ENCODE results near the gene CFAP46.

Gene CFAP46

DNA sequence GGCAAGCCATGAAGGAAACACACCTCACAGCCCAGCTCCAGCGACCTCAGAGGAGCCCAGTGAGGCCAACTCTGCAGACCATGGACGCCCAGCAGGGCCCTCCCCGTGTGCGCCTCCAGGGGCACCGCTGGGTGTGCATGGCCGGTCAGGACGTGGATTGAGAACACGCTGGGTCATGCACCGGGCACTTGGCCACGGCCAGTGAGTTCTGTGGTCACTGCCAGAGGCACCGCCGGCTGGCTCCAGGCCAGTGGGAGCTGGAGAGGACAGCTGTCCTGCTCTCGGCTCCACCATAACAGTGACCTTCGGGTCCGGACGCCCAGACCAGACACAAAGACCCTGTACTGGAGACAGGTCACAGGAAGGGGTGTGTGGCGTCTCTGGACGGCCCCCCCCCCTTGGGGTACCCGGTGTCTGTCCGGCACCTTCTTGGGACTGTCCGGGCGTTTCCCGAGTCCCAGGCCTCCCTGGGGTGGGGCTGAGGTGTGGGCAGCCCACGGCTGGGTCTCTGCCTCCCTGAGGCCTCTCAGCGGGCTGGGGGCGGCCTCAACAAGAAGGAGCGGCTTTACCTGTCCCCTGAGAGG is 106.0 kb downstream of the CFAP46 start:
- Histone ChIP-seq H3K27ac (no peak overlapping the region), H3K36me3 (no peaks in the 10 kb centered on the region), H3K27me3 (ENCODE audit: insufficient read depth, low read depth, severe bottlenecking) (peaks cover 4% of the 10 kb centered on the region), H3K9me3 (ENCODE audit: severe bottlenecking) (no peaks in the 10 kb centered on the region), H3K4me3 (ENCODE audit: low read depth, low read length) (no peak overlapping the region)
- DNase-seq, result no peak
- TF ChIP-seq CTCF (IDR thresholded peaks at IDR 0.05; ENCODE audit: low read depth, low read length), result no peak

DNA sequence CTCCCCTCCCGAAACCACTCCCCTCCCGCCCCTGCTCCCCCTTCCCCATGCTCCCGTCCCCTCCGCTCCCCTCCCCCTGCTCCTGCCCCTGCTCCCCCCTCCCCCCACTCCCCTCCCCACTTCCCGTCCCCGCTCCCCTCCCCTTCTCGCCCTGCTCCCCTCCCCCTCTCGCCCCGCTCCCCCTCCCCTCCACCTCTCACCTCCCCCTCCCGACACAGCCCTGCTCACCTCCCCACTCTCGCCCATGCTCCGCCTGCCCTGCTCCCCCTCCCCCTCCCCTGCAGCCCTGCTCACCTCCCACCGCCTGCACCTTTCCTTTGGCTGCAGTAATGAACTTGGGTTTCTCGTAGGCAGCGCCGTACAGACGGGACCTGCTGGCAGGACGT is 106.5 kb downstream of the CFAP46 start:
- peaks cover 4% of the 10 kb centered on the region for H3K27me3 ChIP-seq (ENCODE audit: insufficient read depth, low read depth, severe bottlenecking)
- no peak for DNase-seq
- TF ChIP-seq CTCF (IDR thresholded peaks at IDR 0.05; ENCODE audit: low read depth, low read length), result no peak
- H3K4me3 ChIP-seq (ENCODE audit: low read depth, low read length), result no peak overlapping the region
- H3K27ac ChIP-seq, result no peak overlapping the region
- H3K9me3 ChIP-seq (ENCODE audit: severe bottlenecking), result no peaks in the 10 kb centered on the region
- H3K36me3 ChIP-seq, result no peaks in the 10 kb centered on the region

DNA sequence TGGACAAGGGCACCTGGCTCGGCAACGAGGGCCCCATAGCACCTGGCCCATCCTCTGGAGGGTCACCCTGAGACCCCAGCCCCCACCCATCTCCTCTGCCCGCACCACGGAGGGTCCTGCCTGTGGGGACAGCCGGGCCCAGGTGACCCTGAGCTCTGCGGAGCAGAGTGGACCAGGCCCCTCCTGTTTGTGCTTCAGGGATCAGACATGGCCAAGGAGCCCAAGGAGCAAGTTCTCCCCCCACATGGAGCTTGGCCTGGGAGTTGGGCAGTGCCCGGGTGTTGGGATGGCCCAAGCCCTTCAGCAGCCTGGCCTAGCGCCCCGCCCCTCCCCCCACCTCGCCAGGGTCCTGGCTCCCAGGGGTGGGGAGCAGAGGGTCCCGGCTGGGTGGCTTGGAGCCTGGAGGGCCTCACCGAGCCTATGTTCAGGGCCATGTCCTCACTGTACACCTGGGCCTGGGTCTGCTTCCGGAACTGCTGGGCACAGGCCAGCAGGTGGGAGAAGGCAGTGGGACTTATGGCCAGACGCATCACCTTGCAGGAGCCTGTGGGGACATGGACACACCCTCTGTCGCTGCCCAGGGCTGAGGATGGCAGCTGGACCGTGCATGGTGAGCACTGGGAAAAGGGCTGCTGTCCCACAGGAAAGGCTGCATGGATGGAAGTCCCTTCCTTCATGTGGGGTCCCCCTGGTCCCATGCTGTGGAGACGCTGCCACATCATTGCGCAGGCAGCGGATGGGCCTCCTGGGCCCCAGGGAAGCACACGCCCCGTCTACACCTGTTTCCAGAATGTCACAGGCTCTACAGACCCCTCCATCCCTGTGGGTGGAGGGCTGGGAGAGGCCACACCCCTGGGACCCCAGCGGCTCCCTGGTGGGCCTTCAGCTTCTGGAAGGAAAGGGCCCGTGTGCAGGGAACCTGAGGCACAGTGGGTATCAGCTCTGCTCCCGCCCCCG is 107.2 kb downstream of the CFAP46 start:
- H3K27me3 ChIP-seq (ENCODE audit: insufficient read depth, low read depth, severe bottlenecking), result peaks cover 4% of the 10 kb centered on the region
- H3K36me3 ChIP-seq, result no peaks in the 10 kb centered on the region
- DNase-seq, result no peak
- no peak overlapping the region for H3K4me3 ChIP-seq (ENCODE audit: low read depth, low read length)
- no peak for TF ChIP-seq CTCF (IDR thresholded peaks at IDR 0.05; ENCODE audit: low read depth, low read length)
- no peak overlapping the region for H3K27ac ChIP-seq
- no peaks in the 10 kb centered on the region for H3K9me3 ChIP-seq (ENCODE audit: severe bottlenecking)

DNA sequence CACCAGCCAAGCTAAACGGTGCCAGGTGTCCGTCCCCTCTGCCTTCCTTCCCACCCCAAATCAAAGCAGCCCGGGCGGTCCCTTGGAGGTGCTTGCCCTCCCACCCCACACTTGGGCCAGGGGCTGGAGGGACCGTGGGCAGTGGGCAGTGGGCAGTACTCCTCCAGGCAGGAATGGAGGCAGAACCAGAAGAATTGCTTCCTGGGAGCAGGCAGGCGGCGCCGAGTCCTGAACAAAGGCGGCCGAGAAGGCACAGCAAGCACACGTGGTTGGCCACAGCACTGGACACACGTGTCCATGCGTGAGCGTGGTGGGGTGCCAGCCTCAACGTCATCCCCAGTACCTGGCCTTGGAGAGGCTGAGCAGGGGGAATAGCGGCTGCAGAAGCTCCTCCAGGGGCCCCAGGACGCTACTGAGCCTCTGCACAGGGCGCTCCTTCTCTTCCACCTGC is 108.0 kb downstream of the CFAP46 start:
- Histone ChIP-seq H3K27me3 (ENCODE audit: insufficient read depth, low read depth, severe bottlenecking) (no peaks in the 10 kb centered on the region), H3K9me3 (ENCODE audit: severe bottlenecking) (no peaks in the 10 kb centered on the region), H3K4me3 (ENCODE audit: low read depth, low read length) (no peak overlapping the region), H3K27ac (no peak overlapping the region), H3K36me3 (no peaks in the 10 kb centered on the region)
- DNase-seq, result no peak
- no peak for TF ChIP-seq CTCF (IDR thresholded peaks at IDR 0.05; ENCODE audit: low read depth, low read length)

GRCh38 chr10:132833421-132834111 is 108.8 kb downstream of the CFAP46 start:
- no peaks in the 10 kb centered on the region for H3K27me3 ChIP-seq (ENCODE audit: insufficient read depth, low read depth, severe bottlenecking)
- no peak overlapping the region for H3K4me3 ChIP-seq (ENCODE audit: low read depth, low read length)
- no peaks in the 10 kb centered on the region for H3K36me3 ChIP-seq
- no peak for TF ChIP-seq CTCF (IDR thresholded peaks at IDR 0.05; ENCODE audit: low read depth, low read length)
- H3K27ac ChIP-seq, result no peak overlapping the region
- H3K9me3 ChIP-seq (ENCODE audit: severe bottlenecking), result no peaks in the 10 kb centered on the region
- no peak for DNase-seq
